WTC11 (cell line): ENCODE data around the gene PLSCR5. TPM values are rescaled to one million over a fixed set of nuclear protein-coding genes. Genes with fewer than 3 reads are reported as not detected.

Experiments
- ATAC-seq: fragments of 200-7000 bp; cut with Tn5 transposase; 2 replicates; pipeline ENCODE4 v1.10.0; 2021; ENCODE audit warnings: mild to moderate bottlenecking, moderate library complexity
- CTCF ChIA-PET: fragments of 300-600 bp; sonication (Branson Sonifier 250); formaldehyde crosslinking; loops from one replicate; lab custom pipeline; 2021; ENCODE audit warnings: antibody characterized with exemption; lab: Charles Lee
- POLR2A ChIA-PET: fragments of 350-600 bp; sonication (Branson Sonifier 250); formaldehyde crosslinking; loops from one replicate; lab custom pipeline; 2021; ENCODE audit warnings: antibody characterized with exemption; lab: Charles Lee
- DNase-seq: peaks from one replicate; pipeline ENCODE4 v3.0.0; 2021; ENCODE audit warnings: low spot score
- H3K27ac Mint-ChIP-seq: 2 replicates; pipeline ENCODE4 v1.8.0; 2021; ENCODE audit warnings: mixed read lengths
- H3K27me3 Mint-ChIP-seq: 2 replicates; pipeline ENCODE4 v1.8.0; 2021; ENCODE audit warnings: low read depth, mild to moderate bottlenecking, moderate library complexity, mixed read lengths
- H3K36me3 Mint-ChIP-seq: 2 replicates; pipeline ENCODE4 v1.8.0; 2021; ENCODE audit warnings: mixed read lengths
- H3K4me1 Mint-ChIP-seq: 2 replicates; pipeline ENCODE4 v1.8.0; 2022; ENCODE audit warnings: mixed read lengths
- H3K4me3 Mint-ChIP-seq: 2 replicates; pipeline ENCODE4 v1.8.0; 2021; ENCODE audit warnings: mild to moderate bottlenecking, moderate library complexity, mixed read lengths
- H3K9me3 Mint-ChIP-seq: 2 replicates; pipeline ENCODE4 v1.8.0; 2021; ENCODE audit warnings: mixed read lengths
- ATF2 ChIP-seq: sonication (generic); formaldehyde crosslinking; IDR thresholded peaks from 2 replicates; pipeline ENCODE4 v1.8.1; 2022; ENCODE audit warnings: low read depth, missing genetic modification reagents, borderline replicate concordance
- FOXK1 ChIP-seq: sonication (generic); formaldehyde crosslinking; IDR thresholded peaks from 2 replicates; pipeline ENCODE4 v1.8.0; 2022; ENCODE audit warnings: mild to moderate bottlenecking, moderate library complexity, missing genetic modification reagents
- FOXP1 ChIP-seq: sonication (generic); formaldehyde crosslinking; IDR thresholded peaks from 2 replicates; pipeline ENCODE4 v1.8.0; 2022; ENCODE audit warnings: missing genetic modification reagents, mild to moderate bottlenecking, moderate library complexity, borderline replicate concordance
- GRHL2 ChIP-seq: fragments of 250-450 bp; sonication (Bioruptor Pico); IDR thresholded peaks from 2 replicates; pipeline ENCODE4 v1.8.0; 2022; ENCODE audit warnings: mild to moderate bottlenecking, moderate library complexity; ENCODE audit not compliant: insufficient replicate concordance, severe bottlenecking
- HMGA2 ChIP-seq: fragments of 250-450 bp; sonication (Bioruptor Pico); IDR thresholded peaks from 2 replicates; pipeline ENCODE4 v1.4.0; 2021; ENCODE audit warnings: mild to moderate bottlenecking, moderate library complexity
- JAZF1 ChIP-seq: fragments of 250-450 bp; sonication (Bioruptor Pico); IDR thresholded peaks from 2 replicates; pipeline ENCODE4 v1.9.0; 2021; ENCODE audit warnings: moderate library complexity, mild to moderate bottlenecking, inconsistent platforms
- MYBL2 ChIP-seq: sonication (generic); formaldehyde crosslinking; IDR thresholded peaks from 2 replicates; pipeline ENCODE4 v1.8.1; 2023; ENCODE audit warnings: mild to moderate bottlenecking, moderate library complexity, missing genetic modification reagents
- NR1H2 ChIP-seq: sonication (generic); formaldehyde crosslinking; IDR thresholded peaks from 2 replicates; pipeline ENCODE4 v1.9.0; 2021; ENCODE audit warnings: mild to moderate bottlenecking, moderate library complexity, missing genetic modification reagents
- SMAD3 ChIP-seq: sonication (generic); formaldehyde crosslinking; IDR thresholded peaks from 2 replicates; pipeline ENCODE4 v1.8.0; 2022; ENCODE audit warnings: missing genetic modification reagents, mild to moderate bottlenecking, borderline replicate concordance
- TCF7 ChIP-seq: sonication (generic); formaldehyde crosslinking; IDR thresholded peaks from 2 replicates; pipeline ENCODE4 v1.8.0; 2022; ENCODE audit warnings: mild to moderate bottlenecking, low read depth, missing genetic modification reagents, moderate library complexity
- TEAD4 ChIP-seq: sonication (generic); formaldehyde crosslinking; IDR thresholded peaks from 2 replicates; pipeline ENCODE4 v1.8.0; 2022; ENCODE audit warnings: mild to moderate bottlenecking, missing genetic modification reagents
- ZNF416 ChIP-seq: fragments of 250-450 bp; sonication (Bioruptor Pico); IDR thresholded peaks from 2 replicates; pipeline ENCODE4 v1.9.0; 2021; ENCODE audit warnings: mild to moderate bottlenecking, inconsistent platforms
- total RNA-seq: library from RNA; stranded (reverse); gene quantifications from 3 replicates; pipeline ENCODE4 v1.2.3, GENCODE V29; 2021
- TF ChIP-seq, protein P1 (sequence below): sonication (generic); formaldehyde crosslinking; IDR thresholded peaks from 2 replicates; pipeline ENCODE4 v1.8.0; 2023; ENCODE audit warnings: mild to moderate bottlenecking, missing genetic modification reagents
- TF ChIP-seq, protein P2 (sequence below): sonication (generic); formaldehyde crosslinking; conservative IDR thresholded peaks from 2 replicates; pipeline ENCODE4 v1.8.1; 2022; ENCODE audit warnings: mild to moderate bottlenecking, missing genetic modification reagents
- TF ChIP-seq, protein P3 (sequence below): sonication (generic); formaldehyde crosslinking; IDR thresholded peaks from 2 replicates; pipeline ENCODE4 v1.8.0; 2022; ENCODE audit warnings: mild to moderate bottlenecking, missing genetic modification reagents
- TF ChIP-seq, protein P4 (sequence below): sonication (generic); formaldehyde crosslinking; IDR thresholded peaks from 2 replicates; pipeline ENCODE4 v1.8.1; 2023; ENCODE audit warnings: mild to moderate bottlenecking, moderate library complexity, missing genetic modification reagents
- TF ChIP-seq, protein P5 (sequence below): fragments of 250-450 bp; sonication (Bioruptor Pico); IDR thresholded peaks from 2 replicates; pipeline ENCODE4 v1.9.0; 2021; ENCODE audit warnings: mild to moderate bottlenecking, borderline replicate concordance
- TF ChIP-seq, protein P6 (sequence below): sonication (generic); formaldehyde crosslinking; IDR thresholded peaks from 2 replicates; pipeline ENCODE4 v1.8.1; 2023; ENCODE audit warnings: mild to moderate bottlenecking, missing genetic modification reagents, borderline replicate concordance

PLSCR5 gene
- total RNA-seq, 1 experiment from 2014 or later: not detected

- Mint-ChIP-seq H3K4me1 (peaks cover 16% of the 10 kb centered on the region), H3K4me3 (no peak overlapping the region), H3K36me3 (no peaks in the 10 kb centered on the region), H3K27me3 (no peaks in the 10 kb centered on the region), H3K27ac (no peak overlapping the region), H3K9me3 (no peaks in the 10 kb centered on the region)
- DNase-seq (no peak), ATAC-seq (no peak)
- ChIA-PET CTCF (interaction anchor here (1.0 to 1.7 kb wide), 3 partner anchors 10 to 313 kb away, joined by 3 to 9 read pairs (median 6); no protein-coding TSS in a partner anchor), POLR2A (no interaction called here)
- TF ChIP-seq TCF7 (CRISPR knock-in tag) (no peak), NR1H2 (CRISPR knock-in tag) (no peak), SMAD3 (CRISPR knock-in tag) (no peak), ZNF416 (CRISPR knock-in tag) (no peak), MYBL2 (no peak), FOXK1 (no peak), JAZF1 (no peak), FOXP1 (no peak), ATF2 (CRISPR knock-in tag) (no peak), TEAD4 (CRISPR knock-in tag) (no peak), HMGA2 (CRISPR knock-in tag) (no peak), GRHL2 (CRISPR knock-in tag) (no peak)
- TF ChIP-seq, protein P1, sequence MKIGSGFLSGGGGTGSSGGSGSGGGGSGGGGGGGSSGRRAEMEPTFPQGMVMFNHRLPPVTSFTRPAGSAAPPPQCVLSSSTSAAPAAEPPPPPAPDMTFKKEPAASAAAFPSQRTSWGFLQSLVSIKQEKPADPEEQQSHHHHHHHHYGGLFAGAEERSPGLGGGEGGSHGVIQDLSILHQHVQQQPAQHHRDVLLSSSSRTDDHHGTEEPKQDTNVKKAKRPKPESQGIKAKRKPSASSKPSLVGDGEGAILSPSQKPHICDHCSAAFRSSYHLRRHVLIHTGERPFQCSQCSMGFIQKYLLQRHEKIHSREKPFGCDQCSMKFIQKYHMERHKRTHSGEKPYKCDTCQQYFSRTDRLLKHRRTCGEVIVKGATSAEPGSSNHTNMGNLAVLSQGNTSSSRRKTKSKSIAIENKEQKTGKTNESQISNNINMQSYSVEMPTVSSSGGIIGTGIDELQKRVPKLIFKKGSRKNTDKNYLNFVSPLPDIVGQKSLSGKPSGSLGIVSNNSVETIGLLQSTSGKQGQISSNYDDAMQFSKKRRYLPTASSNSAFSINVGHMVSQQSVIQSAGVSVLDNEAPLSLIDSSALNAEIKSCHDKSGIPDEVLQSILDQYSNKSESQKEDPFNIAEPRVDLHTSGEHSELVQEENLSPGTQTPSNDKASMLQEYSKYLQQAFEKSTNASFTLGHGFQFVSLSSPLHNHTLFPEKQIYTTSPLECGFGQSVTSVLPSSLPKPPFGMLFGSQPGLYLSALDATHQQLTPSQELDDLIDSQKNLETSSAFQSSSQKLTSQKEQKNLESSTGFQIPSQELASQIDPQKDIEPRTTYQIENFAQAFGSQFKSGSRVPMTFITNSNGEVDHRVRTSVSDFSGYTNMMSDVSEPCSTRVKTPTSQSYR (CRISPR knock-in tag): no peak
- TF ChIP-seq, protein P2, sequence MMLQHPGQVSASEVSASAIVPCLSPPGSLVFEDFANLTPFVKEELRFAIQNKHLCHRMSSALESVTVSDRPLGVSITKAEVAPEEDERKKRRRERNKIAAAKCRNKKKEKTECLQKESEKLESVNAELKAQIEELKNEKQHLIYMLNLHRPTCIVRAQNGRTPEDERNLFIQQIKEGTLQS: no peak
- TF ChIP-seq, protein P3, sequence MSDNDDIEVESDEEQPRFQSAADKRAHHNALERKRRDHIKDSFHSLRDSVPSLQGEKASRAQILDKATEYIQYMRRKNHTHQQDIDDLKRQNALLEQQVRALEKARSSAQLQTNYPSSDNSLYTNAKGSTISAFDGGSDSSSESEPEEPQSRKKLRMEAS (CRISPR knock-in tag): no peak
- TF ChIP-seq, protein P4, sequence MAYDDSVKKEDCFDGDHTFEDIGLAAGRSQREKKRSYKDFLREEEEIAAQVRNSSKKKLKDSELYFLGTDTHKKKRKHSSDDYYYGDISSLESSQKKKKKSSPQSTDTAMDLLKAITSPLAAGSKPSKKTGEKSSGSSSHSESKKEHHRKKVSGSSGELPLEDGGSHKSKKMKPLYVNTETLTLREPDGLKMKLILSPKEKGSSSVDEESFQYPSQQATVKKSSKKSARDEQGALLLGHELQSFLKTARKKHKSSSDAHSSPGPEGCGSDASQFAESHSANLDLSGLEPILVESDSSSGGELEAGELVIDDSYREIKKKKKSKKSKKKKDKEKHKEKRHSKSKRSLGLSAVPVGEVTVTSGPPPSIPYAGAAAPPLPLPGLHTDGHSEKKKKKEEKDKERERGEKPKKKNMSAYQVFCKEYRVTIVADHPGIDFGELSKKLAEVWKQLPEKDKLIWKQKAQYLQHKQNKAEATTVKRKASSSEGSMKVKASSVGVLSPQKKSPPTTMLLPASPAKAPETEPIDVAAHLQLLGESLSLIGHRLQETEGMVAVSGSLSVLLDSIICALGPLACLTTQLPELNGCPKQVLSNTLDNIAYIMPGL (CRISPR knock-in tag): no peak
- TF ChIP-seq, protein P5, sequence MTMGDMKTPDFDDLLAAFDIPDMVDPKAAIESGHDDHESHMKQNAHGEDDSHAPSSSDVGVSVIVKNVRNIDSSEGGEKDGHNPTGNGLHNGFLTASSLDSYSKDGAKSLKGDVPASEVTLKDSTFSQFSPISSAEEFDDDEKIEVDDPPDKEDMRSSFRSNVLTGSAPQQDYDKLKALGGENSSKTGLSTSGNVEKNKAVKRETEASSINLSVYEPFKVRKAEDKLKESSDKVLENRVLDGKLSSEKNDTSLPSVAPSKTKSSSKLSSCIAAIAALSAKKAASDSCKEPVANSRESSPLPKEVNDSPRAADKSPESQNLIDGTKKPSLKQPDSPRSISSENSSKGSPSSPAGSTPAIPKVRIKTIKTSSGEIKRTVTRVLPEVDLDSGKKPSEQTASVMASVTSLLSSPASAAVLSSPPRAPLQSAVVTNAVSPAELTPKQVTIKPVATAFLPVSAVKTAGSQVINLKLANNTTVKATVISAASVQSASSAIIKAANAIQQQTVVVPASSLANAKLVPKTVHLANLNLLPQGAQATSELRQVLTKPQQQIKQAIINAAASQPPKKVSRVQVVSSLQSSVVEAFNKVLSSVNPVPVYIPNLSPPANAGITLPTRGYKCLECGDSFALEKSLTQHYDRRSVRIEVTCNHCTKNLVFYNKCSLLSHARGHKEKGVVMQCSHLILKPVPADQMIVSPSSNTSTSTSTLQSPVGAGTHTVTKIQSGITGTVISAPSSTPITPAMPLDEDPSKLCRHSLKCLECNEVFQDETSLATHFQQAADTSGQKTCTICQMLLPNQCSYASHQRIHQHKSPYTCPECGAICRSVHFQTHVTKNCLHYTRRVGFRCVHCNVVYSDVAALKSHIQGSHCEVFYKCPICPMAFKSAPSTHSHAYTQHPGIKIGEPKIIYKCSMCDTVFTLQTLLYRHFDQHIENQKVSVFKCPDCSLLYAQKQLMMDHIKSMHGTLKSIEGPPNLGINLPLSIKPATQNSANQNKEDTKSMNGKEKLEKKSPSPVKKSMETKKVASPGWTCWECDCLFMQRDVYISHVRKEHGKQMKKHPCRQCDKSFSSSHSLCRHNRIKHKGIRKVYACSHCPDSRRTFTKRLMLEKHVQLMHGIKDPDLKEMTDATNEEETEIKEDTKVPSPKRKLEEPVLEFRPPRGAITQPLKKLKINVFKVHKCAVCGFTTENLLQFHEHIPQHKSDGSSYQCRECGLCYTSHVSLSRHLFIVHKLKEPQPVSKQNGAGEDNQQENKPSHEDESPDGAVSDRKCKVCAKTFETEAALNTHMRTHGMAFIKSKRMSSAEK (CRISPR knock-in tag): no peak
- TF ChIP-seq, protein P6, sequence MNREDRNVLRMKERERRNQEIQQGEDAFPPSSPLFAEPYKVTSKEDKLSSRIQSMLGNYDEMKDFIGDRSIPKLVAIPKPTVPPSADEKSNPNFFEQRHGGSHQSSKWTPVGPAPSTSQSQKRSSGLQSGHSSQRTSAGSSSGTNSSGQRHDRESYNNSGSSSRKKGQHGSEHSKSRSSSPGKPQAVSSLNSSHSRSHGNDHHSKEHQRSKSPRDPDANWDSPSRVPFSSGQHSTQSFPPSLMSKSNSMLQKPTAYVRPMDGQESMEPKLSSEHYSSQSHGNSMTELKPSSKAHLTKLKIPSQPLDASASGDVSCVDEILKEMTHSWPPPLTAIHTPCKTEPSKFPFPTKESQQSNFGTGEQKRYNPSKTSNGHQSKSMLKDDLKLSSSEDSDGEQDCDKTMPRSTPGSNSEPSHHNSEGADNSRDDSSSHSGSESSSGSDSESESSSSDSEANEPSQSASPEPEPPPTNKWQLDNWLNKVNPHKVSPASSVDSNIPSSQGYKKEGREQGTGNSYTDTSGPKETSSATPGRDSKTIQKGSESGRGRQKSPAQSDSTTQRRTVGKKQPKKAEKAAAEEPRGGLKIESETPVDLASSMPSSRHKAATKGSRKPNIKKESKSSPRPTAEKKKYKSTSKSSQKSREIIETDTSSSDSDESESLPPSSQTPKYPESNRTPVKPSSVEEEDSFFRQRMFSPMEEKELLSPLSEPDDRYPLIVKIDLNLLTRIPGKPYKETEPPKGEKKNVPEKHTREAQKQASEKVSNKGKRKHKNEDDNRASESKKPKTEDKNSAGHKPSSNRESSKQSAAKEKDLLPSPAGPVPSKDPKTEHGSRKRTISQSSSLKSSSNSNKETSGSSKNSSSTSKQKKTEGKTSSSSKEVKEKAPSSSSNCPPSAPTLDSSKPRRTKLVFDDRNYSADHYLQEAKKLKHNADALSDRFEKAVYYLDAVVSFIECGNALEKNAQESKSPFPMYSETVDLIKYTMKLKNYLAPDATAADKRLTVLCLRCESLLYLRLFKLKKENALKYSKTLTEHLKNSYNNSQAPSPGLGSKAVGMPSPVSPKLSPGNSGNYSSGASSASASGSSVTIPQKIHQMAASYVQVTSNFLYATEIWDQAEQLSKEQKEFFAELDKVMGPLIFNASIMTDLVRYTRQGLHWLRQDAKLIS (CRISPR knock-in tag): no peak
Observed at GRCh38 chr3:146640361-146640760, 35.2 kb upstream of the PLSCR5 start.
